Measurements from ENCODE around the gene SLC44A1. TPM values are rescaled to one million over a fixed set of nuclear protein-coding genes. Genes with fewer than 3 reads are reported as not detected.

The SLC44A1 gene
- total and polyA plus RNA-seq, 2 of the 13 experiments (the other 11 are each of a cell fraction or from before 2014, with no cell fraction given) = 21.4 to 40.8 TPM

DNA sequence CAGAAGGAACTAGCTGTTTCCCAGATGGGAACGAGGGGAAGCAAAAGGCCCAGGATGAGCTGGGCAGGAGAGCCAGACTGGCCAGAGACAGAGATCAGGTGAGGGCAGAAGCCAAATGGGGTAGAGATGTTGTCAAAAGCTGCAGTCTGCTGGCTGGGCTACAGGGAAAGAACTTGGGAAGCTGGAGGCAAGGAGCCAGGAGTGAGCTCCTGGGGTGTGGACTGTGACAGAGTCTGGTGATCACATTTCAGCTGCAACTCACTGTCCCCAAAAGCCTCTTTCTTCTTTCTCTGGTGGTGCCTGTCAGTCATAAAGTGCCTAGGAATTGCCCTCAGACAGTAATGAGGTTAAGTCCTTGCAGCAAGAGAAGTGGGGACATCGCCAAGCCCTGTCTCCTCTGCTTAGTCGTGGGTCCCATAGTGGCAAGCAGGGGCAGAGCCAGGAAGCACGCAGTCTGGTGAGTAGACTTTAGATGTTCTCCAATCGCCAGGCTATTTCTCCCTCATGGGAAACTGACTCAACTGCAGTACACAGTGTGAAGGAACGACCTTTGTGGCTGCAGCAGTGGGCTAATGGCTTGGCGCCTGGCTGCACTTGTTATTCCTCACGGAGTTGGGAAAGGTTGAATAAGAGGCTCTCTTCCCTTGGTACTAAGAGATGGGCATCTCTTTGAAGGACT, 200.9 kb downstream of the SLC44A1 start:
- no peak for DNase-seq (ENCODE audit: low spot score)
- Histone ChIP-seq H3K4me3 (replicated peaks in 1 of 3; ENCODE audit: insufficient read depth in 1 of 3, low read depth in 2 of 3, low read length in 3 of 3) (peak overlapping the region; percentile 2 to 31 (median 27); a peak in 4 of 6 replicates), H3K9ac (ENCODE audit: insufficient read depth, low read depth, low read length) (peak overlapping the region; percentile 23; the same call in 1 of the 2 replicates), H3K79me2 (ENCODE audit: insufficient read depth, low read length) (peaks cover 20% of the 10 kb centered on the region), H3K36me3 (replicated peaks in 1 of 2; ENCODE audit: control insufficient read depth in 1 of 2, insufficient read depth in 2 of 2, low read length in 2 of 2) (no peaks in the 10 kb centered on the region), H4K20me1 (ENCODE audit: insufficient read depth, low read length) (no peaks in the 10 kb centered on the region), H3K9me3 (ENCODE audit: low read length) (no peaks in the 10 kb centered on the region), H3K4me2 (ENCODE audit: low read depth, low read length) (peak overlapping the region; percentile 62), H3K4me1 (ENCODE audit: insufficient read depth, low read length) (peaks cover 51% of the 10 kb centered on the region), H2AFZ (ENCODE audit: low read length) (peak overlapping the region; percentile 93), H3K27ac (ENCODE audit: extremely low read length, insufficient read depth, low read length) (no peak overlapping the region), H3K27me3 (ENCODE audit: control insufficient read depth in 1 of 2, insufficient read depth in 2 of 2, low read length in 2 of 2) (no peaks in the 10 kb centered on the region; a peak in 1 of 5 replicates)
- FAIRE-seq = no peak
- ChIA-PET POLR2A (interaction anchor here (0.8 to 2.5 kb wide), 3 partner anchors 11 to 26 kb away, joined by 3 to 13 read pairs (median 3); no protein-coding TSS in a partner anchor), CTCF (ENCODE audit: low intra/inter-chr PET ratio, low total read pairs) (no interaction called here)
- no TSS peak for BruUV-seq (replicated peaks)
- no peak for TF ChIP-seq MXI1 (IDR thresholded peaks at IDR 0.05; ENCODE audit: borderline replicate concordance, low read depth, low read length)
- no peak for TF ChIP-seq ZNF564 (CRISPR knock-in tag; IDR thresholded peaks at IDR 0.05)
- no peak for TF ChIP-seq ZNF296 (CRISPR knock-in tag; conservative IDR thresholded peaks at IDR 0.05)
- TF ChIP-seq ZNF687 (CRISPR knock-in tag; IDR thresholded peaks at IDR 0.05) = 0 out of 2 replicates have a peak, but pooled peaks have one; percentile 15
- in situ Hi-C loops (cut with HindIII; ENCODE audit: extremely low pct_ligation_motif_present, low pct_unique_long_range_greater_than_20kb) (no loop called here), intact Hi-C loops (cut with micrococcal nuclease; ENCODE audit: unreplicated experiment) (loop anchor here (2.0 to 10.0 kb wide), 3 partner anchors 15 to 249 kb away; partner anchors contain the start of genes FKTN and TMEM38B)
- 52% methylated on average over 5 of the region's 8 CpGs for WGBS (ENCODE audit: low lambda C conversion rate)
- no peak for ATAC-seq
